Measurements from ENCODE around the gene LCE5A. TPM values are rescaled to one million over a fixed set of nuclear protein-coding genes. Genes with fewer than 3 reads are reported as not detected.
"Not testable (repeated sequence)": the region's sequence is repeated elsewhere in the genome, so short reads cannot be mapped to it uniquely, and the experiment has no call there.

LCE5A gene
- total RNA-seq, 1 experiment from 2014 or later = not detected

GRCh38 chr1:152516082-152516481, 5.5 kb downstream of the LCE5A start:
- no peak for DNase-seq (ENCODE audit: low read depth)

DNA sequence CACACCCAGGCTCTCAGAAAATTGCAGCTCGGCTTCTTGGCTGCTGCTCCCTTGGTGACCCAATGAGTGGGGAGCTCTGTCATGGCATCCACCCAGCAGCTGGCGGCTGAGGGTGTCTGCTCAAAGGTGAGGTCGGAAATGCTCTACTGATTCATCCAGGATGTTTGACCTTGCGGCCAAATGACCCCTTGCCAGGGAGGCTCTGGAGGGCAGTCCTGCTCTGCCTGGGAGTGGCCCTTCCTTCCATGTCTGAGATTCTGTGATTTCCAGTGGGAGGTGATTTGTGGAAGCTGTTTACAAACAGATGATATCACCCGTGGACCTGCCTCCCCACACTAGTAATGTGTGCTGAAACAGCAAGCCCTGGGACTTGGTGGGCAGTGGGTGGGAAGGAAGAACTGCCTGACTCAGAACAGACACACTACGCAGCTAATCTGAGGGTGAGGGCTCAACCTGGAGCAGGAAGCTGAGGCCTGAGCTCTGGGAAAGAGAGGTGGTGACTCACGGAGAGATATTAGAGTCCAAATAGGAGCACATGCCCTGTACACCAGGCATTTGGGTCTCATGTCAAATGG, 6.7 kb downstream of the LCE5A start:
- peak; percentile 89 for DNase-seq (ENCODE audit: low read depth)

GRCh38 chr1:152519851-152520250, 9.2 kb downstream of the LCE5A start:
- no peak for DNase-seq (ENCODE audit: low read depth)

- no peak for DNase-seq (ENCODE audit: low read depth)
Measured at GRCh38 chr1:152520561-152521090, 10.0 kb downstream of the LCE5A start.

DNA sequence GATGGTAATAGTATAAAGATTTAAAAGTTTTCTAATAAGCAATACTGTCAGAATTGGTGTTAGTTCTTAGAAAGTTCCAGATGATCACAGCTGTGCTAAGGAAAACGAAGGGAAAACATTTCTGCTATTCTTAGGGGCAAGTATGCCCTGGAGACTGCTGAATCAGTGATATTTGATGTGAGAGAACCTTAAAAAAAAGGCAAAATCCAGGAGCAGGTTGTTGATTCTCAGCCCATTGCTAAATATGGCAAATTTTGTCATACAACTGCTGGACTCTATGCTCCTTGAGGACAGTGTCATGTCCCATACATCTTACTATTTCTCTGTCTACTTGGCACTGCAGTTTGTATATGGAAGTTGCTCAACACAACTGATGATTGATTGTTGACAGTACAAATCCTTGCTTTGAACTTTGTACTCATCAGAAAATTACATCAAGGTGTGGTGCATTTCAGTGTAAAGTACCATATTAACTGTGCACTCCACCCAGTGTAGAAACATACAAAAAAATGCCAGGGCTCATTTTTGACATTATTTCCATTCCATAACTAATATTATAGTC, 14.6 kb downstream of the LCE5A start:
- no peak for DNase-seq (ENCODE audit: low read depth)

DNA sequence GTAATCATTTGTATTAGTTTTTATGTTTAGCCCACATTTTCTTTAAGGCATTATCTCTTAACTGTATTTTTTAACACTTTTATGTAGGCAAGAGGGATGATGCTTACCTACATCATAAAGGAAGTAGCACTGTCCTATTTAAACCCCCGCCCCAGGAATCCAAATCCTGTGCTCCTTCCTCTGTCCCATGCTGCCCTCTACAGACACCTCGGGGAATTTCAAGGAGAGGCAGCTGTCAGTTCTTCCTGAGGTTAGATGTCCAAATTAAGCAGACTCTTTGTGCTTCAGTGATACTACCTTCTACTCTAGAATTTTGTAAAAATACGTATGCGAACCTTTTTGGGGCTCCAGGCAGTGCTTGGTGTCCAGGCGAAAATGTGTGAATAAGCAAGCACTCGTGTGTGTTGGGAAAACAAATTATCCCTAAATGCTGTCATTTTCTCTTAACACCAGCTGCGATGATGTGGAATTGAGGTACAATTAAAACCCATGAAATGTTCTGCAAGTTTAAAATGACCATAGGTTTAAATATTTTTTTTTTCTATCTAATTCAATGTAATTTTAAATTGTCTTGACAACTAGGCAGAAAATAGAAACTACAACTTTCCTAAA, 22.8 kb downstream of the LCE5A start:
- DNase-seq (ENCODE audit: low read depth) = peak; percentile 60

DNA sequence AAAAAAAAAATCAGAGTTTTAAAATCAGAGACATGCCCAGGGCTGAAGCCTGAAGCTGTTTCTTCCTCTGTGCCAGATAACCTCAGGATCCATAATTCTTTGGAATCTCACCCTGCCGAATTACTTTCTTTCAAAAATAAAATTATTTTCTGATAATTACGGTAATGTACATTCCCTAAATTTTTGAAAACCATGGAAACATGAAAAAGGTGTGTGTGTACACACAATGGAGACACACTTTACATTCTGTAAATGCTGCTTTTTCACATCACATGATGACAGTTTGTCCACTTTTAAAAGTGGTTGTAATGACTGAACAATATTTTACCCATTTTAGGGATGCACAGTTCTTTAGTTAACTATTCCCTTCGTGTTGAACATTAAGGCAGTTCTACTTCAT, 25.2 kb downstream of the LCE5A start:
- no peak for DNase-seq (ENCODE audit: low read depth)

- DNase-seq (ENCODE audit: low read depth) = no peak
Measured at GRCh38 chr1:152537496-152537895, 26.9 kb downstream of the LCE5A start.

GRCh38 chr1:152539901-152540300, 29.3 kb downstream of the LCE5A start:
- DNase-seq (ENCODE audit: low read depth) = peak; percentile 12

DNA sequence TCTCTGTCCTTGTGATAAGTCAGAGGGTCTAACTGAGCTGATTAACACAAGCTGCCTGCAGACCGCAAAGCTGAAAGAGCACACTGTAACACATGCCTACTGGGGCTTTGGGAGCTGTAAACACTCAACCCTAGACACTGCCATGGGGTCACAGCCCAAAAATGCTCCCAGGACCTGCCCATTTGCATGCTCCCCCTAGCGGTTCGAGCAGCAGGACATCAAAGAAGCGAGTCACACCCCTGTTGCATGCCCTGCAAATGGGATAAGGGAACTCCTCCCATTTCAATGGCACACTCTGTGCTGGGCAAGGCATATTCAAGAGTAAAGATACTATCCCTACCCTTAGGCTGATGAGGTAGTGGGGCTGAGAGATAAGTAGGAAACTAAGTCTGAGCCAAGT, 33.2 kb downstream of the LCE5A start:
- peak; percentile 3 for DNase-seq (ENCODE audit: low read depth)

- no peak for DNase-seq (ENCODE audit: low read depth)
Measured at GRCh38 chr1:152546704-152547103, 36.1 kb downstream of the LCE5A start.

- not testable (repeated sequence) for DNase-seq (ENCODE audit: low read depth)
Measured at GRCh38 chr1:152548358-152548757, 37.8 kb downstream of the LCE5A start.

Other genes starting within 250 kb of the LCE5A start
- 0.05 and 0.17 TPM in 2 replicates for gene FLG, start 185.6 kb upstream of the LCE5A start, total RNA-seq (2014; rRNA removed; shearing (Covaris generic))
- gene FLG2, start 150.8 kb upstream of the LCE5A start, total RNA-seq (2014; rRNA removed; shearing (Covaris generic)) = not detected in 2 replicates
- gene CRNN, start 96.5 kb upstream of the LCE5A start, total RNA-seq (2014; rRNA removed; shearing (Covaris generic)) = not detected in 2 replicates
- gene CRCT1, start 3.7 kb downstream of the LCE5A start, total RNA-seq (2014; rRNA removed; shearing (Covaris generic)) = not detected in 2 replicates
- not detected in 2 replicates for gene LCE3E, start 56.0 kb downstream of the LCE5A start, total RNA-seq (2014; rRNA removed; shearing (Covaris generic))
- not detected in 2 replicates for gene LCE3D, start 69.7 kb downstream of the LCE5A start, total RNA-seq (2014; rRNA removed; shearing (Covaris generic))
- gene LCE3C, start 89.4 kb downstream of the LCE5A start, total RNA-seq (2014; rRNA removed; shearing (Covaris generic)) = not detected in 2 replicates
- gene LCE3B, start 103.0 kb downstream of the LCE5A start, total RNA-seq (2014; rRNA removed; shearing (Covaris generic)) = not detected in 2 replicates
- not detected in 2 replicates for gene LCE3A, start 112.3 kb downstream of the LCE5A start, total RNA-seq (2014; rRNA removed; shearing (Covaris generic))
- not detected in 2 replicates for gene LCE2D, start 152.6 kb downstream of the LCE5A start, total RNA-seq (2014; rRNA removed; shearing (Covaris generic))
- not detected in 2 replicates for gene LCE2C, start 164.5 kb downstream of the LCE5A start, total RNA-seq (2014; rRNA removed; shearing (Covaris generic))
- gene LCE2B, start 175.3 kb downstream of the LCE5A start, total RNA-seq (2014; rRNA removed; shearing (Covaris generic)) = not detected in 2 replicates
- not detected in 2 replicates for gene LCE2A, start 187.5 kb downstream of the LCE5A start, total RNA-seq (2014; rRNA removed; shearing (Covaris generic))
- not detected in 2 replicates for gene LCE4A, start 197.4 kb downstream of the LCE5A start, total RNA-seq (2014; rRNA removed; shearing (Covaris generic))
- gene KPRP, start 247.2 kb downstream of the LCE5A start, total RNA-seq (2014; rRNA removed; shearing (Covaris generic)) = not detected in 2 replicates

Data from M059J (cell line).